Subcutaneous preadipocyte (primary cell): ENCODE data around the gene NSRP1. TPM values are rescaled to one million over a fixed set of nuclear protein-coding genes. Genes with fewer than 3 reads are reported as not detected.

Experiments used
- small RNA-seq: library from RNA; depleted of rRNA; stranded (forward); fragments of <200 nt; gene quantifications from one replicate; pipeline ENCODE3, GENCODE V24; 2012
- total RNA-seq: library from RNA; depleted of rRNA; stranded (reverse); fragments of >200 nt; gene quantifications from 2 replicates; pipeline ENCODE4 v1.2.3, GENCODE V29; 2012

Gene NSRP1
- 6.2 and 11.7 TPM in 2 replicates for total RNA-seq

DNA sequence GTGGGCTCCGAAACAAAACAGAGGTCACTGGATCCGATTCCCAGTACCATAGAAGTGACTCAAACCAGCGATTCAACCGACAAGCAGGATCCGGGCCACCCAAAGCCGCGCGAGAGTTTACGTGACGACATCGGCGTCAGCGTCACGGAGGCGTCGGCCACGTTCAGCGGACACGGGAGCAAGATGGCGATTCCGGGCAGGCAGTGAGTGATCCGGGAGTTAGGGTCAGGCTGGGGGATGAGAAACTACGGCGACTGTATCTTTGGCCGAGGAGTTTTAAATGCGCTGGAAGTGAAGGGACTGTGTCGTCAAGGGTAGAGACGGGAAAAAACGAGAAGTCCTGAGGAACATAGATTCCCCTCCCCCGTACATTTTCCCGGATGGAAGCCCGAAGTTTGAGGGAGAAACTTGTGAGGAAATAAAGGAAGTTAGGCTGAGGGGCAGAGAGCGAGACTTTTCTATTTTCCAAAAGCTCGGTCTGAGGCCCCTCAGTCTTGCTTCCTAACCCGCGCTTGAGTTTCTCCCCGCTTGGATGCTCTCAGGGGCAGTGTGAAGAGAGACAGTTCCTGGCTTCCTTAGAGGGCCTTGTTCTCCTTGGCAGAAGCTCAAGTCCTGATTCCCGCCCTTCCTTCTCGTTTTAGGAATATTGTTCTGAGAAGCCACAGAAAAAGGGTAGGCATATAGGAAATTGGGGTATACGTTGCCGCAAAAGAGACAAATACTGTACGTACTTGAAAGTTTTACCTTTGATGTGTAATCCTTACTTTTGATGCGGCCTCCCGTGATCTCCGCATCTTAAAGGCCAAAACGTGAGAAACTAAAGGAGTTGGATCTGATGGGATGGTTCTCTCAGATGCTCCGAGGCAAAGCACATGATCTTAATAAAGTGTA, at the start of gene NSRP1:
NSRP1 (plus strand) TSS at position 156 of the 891 bp plus-strand sequence; CDS start at position 184, 28 bp downstream.

DNA sequence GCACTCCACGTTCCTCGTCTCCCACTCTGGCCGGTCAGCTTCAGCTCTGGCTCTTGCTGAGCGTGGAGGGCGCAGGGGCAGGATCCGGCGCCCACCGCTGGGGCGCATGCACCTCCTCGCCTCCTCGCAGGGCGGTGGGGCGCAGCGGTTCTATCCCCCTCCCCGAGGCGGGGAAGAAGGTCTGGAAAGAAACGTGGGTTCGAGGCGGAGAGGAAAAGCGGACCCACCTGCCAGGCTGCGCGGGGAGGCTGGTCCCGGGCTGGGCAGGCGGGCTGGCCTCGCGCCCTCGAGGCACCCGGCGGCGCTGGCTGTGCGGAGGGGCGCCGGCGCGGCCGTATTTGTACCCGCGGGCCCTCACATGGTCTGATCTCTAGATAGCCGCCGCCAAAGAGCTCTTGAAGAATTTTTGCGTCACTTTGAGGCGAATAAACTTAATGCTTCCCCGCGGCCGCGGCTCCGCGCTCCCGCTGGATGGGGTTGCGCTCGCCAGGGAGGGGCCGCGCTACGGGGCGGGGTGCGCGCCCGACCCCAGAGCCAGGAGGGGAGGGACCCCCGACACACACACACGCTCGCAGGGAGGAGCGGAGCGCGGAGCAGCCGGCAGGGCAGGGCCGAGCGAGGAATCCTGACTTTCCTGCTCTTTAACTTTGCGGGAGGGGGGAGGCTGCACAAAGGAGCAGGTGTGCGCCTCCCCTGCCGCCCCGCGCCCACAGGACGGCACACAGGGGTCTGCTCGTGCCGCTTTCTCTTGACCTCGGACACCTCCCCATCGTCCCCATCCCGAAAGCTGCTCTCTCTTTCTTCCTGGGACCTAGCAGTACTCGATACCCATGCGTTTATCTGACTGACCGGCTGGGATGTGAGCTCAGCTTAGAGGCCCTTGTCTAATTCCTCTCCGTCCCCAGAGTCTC, 119.0 kb downstream of the NSRP1 start, which contains the start of gene SLC6A4:
SLC6A4 (minus strand) TSS at position 312 of the 911 bp plus-strand sequence. CDS start 13,739 bp downstream, outside the sequence.

Small RNA genes lying within 50 kb of the gene (small RNA-seq; reads per million reads assigned to genes)
- not detected for gene AC104984.5

Other genes starting within 250 kb of the NSRP1 start
- gene SSH2, start 186.6 kb upstream of the NSRP1 start, total RNA-seq = 16.6 and 18.7 TPM in 2 replicates
- gene EFCAB5, start 175.2 kb upstream of the NSRP1 start, total RNA-seq = under 0.01 TPM in 2 replicates
- gene SLC6A4, start 118.9 kb downstream of the NSRP1 start, total RNA-seq = not detected in 2 replicates
- gene BLMH, start 175.1 kb downstream of the NSRP1 start, total RNA-seq = 30.5 and 31.3 TPM in 2 replicates
- not detected in 2 replicates for gene TMIGD1, start 217.2 kb downstream of the NSRP1 start, total RNA-seq